Body of pancreas (tissue), 4 donors: ENCODE data around the gene ANKRD36.

ENCODE experiments used
- CTCF ChIP-seq, 7 experiments: fragments of 450-650 bp in 4 of 7; fragments of 200-600 bp in 3 of 7; sonication (generic) in 3 of 7; IDR thresholded peaks; one replicate each; pipeline ENCODE4 v1.5.1; 2016 to 2019; ENCODE audit warnings: antibody characterized with exemption in 7 of 7
- POLR2A ChIP-seq, 3 donors: fragments of 450-650 bp; IDR thresholded peaks; one replicate each; pipeline ENCODE4 v1.6.1; 2016; ENCODE audit warnings: antibody characterized with exemption in 3 of 3, mild to moderate bottlenecking in 2 of 3

GRCh38 chr2:97095661-97096060 lies 17.3 kb upstream of the ANKRD36 start:
- TF ChIP-seq CTCF (IDR thresholded peaks at IDR 0.05), result no peak
- TF ChIP-seq POLR2A (IDR thresholded peaks at IDR 0.05), result no peak
